AG09309 (cell line): ENCODE results near the gene KLK15.
"Not testable (repeated sequence)": the region's sequence is repeated elsewhere in the genome, so short reads cannot be mapped to it uniquely, and the experiment has no call there.

Experiments used
- DNase-seq: peaks from one replicate; pipeline ENCODE4 v3.0.0-alpha.2; 2010; ENCODE audit warnings: low read depth
- H3K4me3 ChIP-seq: 2 replicates; pipeline ENCODE4 v1.5.1; 2011; ENCODE audit warnings: mild to moderate bottlenecking, low read depth, low read length, moderate library complexity; ENCODE audit not compliant: control insufficient read depth
- CTCF ChIP-seq: IDR thresholded peaks from 2 replicates; pipeline ENCODE4 v1.5.1; 2011; ENCODE audit warnings: mild to moderate bottlenecking, low read depth, low read length, inconsistent platforms; ENCODE audit not compliant: insufficient read depth, control insufficient read depth; ENCODE audit errors: missing control alignments

Gene KLK15

GRCh38 chr19:50819636-50820035 is 13.7 kb downstream of the KLK15 start:
- no peak for DNase-seq
- no peak overlapping the region for H3K4me3 ChIP-seq
- no peak for TF ChIP-seq CTCF

GRCh38 chr19:50818859-50819472 is 14.4 kb downstream of the KLK15 start:
- H3K4me3 ChIP-seq, result no peak overlapping the region
- no peak for DNase-seq
- TF ChIP-seq CTCF, result no peak

GRCh38 chr19:50817941-50818858 is 15.2 kb downstream of the KLK15 start:
- DNase-seq, result no peak
- no peak for TF ChIP-seq CTCF
- peak overlapping the region; percentile 26 for H3K4me3 ChIP-seq

- no peak overlapping the region for H3K4me3 ChIP-seq
- DNase-seq, result no peak
- TF ChIP-seq CTCF, result no peak
Measured at GRCh38 chr19:50815439-50815838, 17.9 kb downstream of the KLK15 start.

GRCh38 chr19:50814883-50815282 is 18.5 kb downstream of the KLK15 start:
- DNase-seq, result no peak
- no peak for TF ChIP-seq CTCF
- no peak overlapping the region for H3K4me3 ChIP-seq

GRCh38 chr19:50812474-50812873 is 20.9 kb downstream of the KLK15 start:
- H3K4me3 ChIP-seq, result no peak overlapping the region
- no peak for DNase-seq
- no peak for TF ChIP-seq CTCF

GRCh38 chr19:50811622-50812238 is 21.6 kb downstream of the KLK15 start:
- not testable (repeated sequence) for DNase-seq, H3K4me3 ChIP-seq
